HG03439 (cell line): ENCODE measurements around the gene NKX2-8.

Experiments used
- ATAC-seq: cut with Tn5 transposase; IDR thresholded peaks from one replicate; pipeline ENCODE4 v1.9.1; 2021; ENCODE audit warnings: mild to moderate bottlenecking, moderate library complexity; ENCODE audit not compliant: unreplicated experiment

Gene NKX2-8

GRCh38 chr14:36582011-36582873 is at the start of gene NKX2-8:
TSS of gene NKX2-8 (minus strand) at chr14:36582614. CDS start at chr14:36582389, 225 bp downstream.
- ATAC-seq: no peak

- no peak for ATAC-seq
Observed at GRCh38 chr14:36627981-36628380, 45.6 kb upstream of the NKX2-8 start.

- ATAC-seq: no peak
Observed at GRCh38 chr14:36626151-36626550, 43.7 kb upstream of the NKX2-8 start.

GRCh38 chr14:36625436-36625835 is 43.0 kb upstream of the NKX2-8 start:
- no peak for ATAC-seq

- ATAC-seq: no peak
Observed at GRCh38 chr14:36625014-36625413, 42.6 kb upstream of the NKX2-8 start.

- no peak for ATAC-seq
Observed at GRCh38 chr14:36619853-36620252, 37.4 kb upstream of the NKX2-8 start.

GRCh38 chr14:36619131-36619530 is 36.7 kb upstream of the NKX2-8 start:
- ATAC-seq: no peak

- ATAC-seq: no peak
Observed at GRCh38 chr14:36618641-36619040, 36.2 kb upstream of the NKX2-8 start.

GRCh38 chr14:36617824-36618223 is 35.4 kb upstream of the NKX2-8 start:
- no peak for ATAC-seq

GRCh38 chr14:36605506-36605857 is 23.1 kb upstream of the NKX2-8 start:
- ATAC-seq: no peak

- ATAC-seq: no peak
Observed at GRCh38 chr14:36604757-36605505, 22.5 kb upstream of the NKX2-8 start.

- ATAC-seq: no peak
Observed at GRCh38 chr14:36600431-36600830, 18.0 kb upstream of the NKX2-8 start.

- no peak for ATAC-seq
Observed at GRCh38 chr14:36591482-36591881, 9.1 kb upstream of the NKX2-8 start.

GRCh38 chr14:36588788-36589187 is 6.4 kb upstream of the NKX2-8 start:
- no peak for ATAC-seq

- ATAC-seq: no peak
Observed at GRCh38 chr14:36588119-36588518, 5.7 kb upstream of the NKX2-8 start.

- no peak for ATAC-seq
Observed at GRCh38 chr14:36585100-36585499, 2.7 kb upstream of the NKX2-8 start.

GRCh38 chr14:36583893-36584811 is 1.7 kb upstream of the NKX2-8 start:
- no peak for ATAC-seq

- no peak for ATAC-seq
Observed at GRCh38 chr14:36583242-36583892, 953 bp upstream of the NKX2-8 start.

GRCh38 chr14:36582874-36583241 is 444 bp upstream of the NKX2-8 start:
- no peak for ATAC-seq
